B cell (primary cell): Measurements from ENCODE around the gene ELK4.

Source experiments
- EZH2 ChIP-seq: IDR thresholded peaks from 2 replicates; pipeline ENCODE4 v1.6.1; 2012; ENCODE audit warnings: borderline replicate concordance, low read depth, mild to moderate bottlenecking, moderate library complexity, low read length; ENCODE audit not compliant: insufficient read depth, poor library complexity, severe bottlenecking
- TF ChIP-seq, protein P1 (sequence below): fragments of 200-600 bp; IDR thresholded peaks from one replicate; pipeline ENCODE4 v1.8.0; 2022; ENCODE audit warnings: antibody characterized with exemption, mild to moderate bottlenecking

DNA sequence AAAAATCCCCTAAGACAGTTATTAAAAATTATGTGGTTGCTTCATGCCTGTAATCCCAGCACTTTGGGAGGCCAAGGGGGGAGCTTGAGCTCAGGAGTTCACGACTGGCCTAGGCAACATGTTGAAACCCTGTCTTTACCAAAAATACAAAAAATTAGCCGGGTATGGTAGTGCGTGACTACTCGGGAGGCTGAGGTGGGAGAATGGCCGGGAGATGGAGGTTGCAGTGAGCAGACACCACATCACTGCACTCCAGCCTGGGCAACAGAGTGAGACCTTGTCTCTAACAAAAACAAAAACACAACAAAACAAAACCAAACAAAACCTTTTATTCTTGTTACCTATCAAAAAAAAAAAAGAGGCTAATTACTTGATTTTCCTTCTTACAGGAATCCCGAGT, 2.1 kb downstream of the ELK4 start:
- TF ChIP-seq, protein P1, sequence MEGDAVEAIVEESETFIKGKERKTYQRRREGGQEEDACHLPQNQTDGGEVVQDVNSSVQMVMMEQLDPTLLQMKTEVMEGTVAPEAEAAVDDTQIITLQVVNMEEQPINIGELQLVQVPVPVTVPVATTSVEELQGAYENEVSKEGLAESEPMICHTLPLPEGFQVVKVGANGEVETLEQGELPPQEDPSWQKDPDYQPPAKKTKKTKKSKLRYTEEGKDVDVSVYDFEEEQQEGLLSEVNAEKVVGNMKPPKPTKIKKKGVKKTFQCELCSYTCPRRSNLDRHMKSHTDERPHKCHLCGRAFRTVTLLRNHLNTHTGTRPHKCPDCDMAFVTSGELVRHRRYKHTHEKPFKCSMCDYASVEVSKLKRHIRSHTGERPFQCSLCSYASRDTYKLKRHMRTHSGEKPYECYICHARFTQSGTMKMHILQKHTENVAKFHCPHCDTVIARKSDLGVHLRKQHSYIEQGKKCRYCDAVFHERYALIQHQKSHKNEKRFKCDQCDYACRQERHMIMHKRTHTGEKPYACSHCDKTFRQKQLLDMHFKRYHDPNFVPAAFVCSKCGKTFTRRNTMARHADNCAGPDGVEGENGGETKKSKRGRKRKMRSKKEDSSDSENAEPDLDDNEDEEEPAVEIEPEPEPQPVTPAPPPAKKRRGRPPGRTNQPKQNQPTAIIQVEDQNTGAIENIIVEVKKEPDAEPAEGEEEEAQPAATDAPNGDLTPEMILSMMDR, result no peak
- TF ChIP-seq EZH2, result no peak
